ENCODE data around the gene FRMPD4.

Gene FRMPD4

DNA sequence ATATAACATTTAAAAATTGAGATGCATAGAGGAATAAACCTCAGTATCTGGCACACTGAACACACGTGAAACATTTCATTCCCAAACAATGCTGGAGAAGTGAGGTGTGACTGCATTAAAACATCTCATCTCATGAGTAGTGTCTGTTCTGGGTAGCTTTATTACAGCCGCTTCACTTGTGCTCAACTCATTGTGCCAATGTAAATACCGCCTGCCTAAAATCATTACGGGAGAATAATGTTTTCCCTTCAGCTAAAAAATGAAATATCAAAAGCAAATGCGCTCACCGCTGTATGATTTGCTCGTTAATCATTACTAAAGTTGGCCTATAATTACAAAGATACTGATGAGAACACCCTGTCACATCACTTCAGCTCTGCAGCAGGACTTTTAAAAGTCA is 542.8 kb downstream of the FRMPD4 start:
- no peak for DNase-seq

DNA sequence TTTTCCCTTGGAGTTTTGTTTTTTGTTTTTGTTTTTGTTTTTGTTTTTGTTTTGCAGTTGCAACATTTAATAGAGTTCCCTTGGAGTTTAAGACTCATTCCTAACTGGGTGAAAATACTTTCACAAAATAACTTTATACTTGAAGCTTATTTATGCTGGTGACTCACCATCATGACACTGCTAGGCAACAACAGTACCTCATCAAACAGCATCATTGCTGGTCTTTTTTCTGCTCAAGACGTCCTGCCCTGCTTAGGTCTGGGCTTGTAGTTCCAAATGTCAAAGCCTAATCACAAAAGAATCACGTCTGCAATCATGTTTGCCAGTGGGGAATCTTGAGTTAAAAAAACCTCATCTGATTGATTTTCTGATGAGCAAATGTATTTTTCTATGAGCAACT is 547.3 kb downstream of the FRMPD4 start:
- peak; percentile 14 for DNase-seq

DNA sequence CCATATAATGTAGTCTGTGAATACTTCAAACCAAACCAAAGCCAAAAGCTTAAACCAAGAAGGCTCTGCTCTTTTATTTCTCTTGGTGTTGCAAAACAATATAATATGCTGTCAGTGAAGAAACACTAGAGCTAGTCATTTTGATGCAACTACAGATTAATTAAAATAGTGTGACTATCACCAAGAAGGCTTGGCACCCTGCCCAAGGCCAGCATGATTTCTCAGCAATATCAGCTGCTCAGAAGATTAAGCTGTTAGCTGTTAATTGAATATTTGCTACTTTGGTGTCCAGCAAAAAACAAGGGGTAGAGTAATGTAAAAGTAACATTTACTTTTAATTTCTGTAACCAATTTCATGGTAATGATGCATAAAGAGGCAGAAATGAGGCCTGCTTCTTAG is 548.1 kb downstream of the FRMPD4 start:
- no peak for DNase-seq

DNA sequence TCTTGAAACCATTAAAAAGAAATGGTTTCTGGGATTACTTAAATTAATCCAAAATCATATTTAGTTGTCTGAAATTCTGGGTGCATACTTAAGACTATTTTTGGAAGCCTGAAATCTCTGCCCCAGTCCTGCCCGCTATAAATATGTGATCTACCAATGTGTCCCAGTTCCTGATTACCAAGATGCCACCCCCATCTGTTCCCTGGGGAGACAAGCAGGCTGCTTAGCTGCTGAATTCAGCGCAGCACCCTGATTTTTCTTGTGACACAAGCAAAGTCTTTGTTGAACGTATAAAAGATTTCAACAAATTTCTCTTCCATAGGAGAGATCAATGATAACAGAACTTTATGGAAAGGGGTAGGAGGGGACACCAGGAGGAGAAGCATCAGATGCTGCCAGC is 552.4 kb downstream of the FRMPD4 start:
- DNase-seq = no peak

DNA sequence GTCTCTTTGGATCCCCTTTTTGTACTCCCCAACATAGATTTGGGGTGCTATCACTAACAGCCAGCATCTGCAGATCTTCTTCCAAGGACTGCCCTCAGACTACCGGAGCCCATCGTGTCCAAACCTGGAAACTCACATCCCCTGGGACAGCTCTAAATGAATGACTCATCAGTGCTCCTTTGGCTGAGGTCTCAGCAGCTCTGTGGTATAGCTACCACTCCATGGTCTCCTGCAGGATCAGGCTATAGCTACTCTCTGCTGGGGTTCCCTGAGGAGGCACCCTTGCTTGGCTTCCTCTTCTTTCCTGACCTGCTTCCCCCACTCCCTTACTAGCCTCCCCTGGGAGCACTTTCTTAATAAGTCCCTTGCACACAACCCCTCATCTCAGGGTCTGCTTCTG is 555.5 kb downstream of the FRMPD4 start:
- peak; percentile 10 for DNase-seq

DNA sequence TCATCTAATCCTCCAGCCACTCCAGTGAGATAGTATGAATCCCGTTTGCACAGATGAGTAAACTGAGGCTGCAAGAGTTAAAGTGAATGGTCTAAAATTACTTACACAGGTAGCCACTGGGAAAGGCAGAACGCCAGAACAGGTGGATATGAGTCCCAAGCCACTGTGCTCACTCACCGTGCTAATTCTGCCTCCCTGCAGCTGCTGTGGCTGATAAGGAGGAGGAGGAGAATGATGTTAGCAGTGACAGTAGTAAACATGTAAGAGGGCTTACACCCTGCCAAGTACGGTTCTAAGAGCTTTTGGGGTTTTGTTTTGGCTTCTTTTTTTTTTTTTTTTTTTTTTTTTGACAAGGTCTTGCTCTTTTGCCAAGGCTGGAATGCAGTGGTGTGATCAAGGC is 562.5 kb downstream of the FRMPD4 start:
- DNase-seq = no peak

DNA sequence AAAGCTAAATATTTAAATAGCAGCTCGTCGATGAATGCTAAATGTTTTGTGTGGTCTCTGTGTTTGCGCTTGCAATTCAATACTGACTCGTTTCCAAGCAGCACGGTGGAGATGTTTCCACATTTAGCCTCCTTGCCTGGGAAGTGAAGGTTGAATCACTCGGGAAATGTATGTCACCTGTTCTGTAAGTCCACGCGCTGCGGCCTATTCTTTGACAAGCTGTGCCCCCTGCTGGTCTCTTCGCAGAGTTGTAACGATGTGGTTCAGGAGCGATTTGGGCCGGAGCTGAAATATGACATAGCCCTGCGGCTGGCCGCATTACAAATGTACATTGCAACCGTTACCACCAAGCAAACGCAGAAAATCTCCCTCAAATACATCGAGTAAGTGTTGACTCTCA is 563.4 kb downstream of the FRMPD4 start:
- DNase-seq = peak; percentile 60

DNA sequence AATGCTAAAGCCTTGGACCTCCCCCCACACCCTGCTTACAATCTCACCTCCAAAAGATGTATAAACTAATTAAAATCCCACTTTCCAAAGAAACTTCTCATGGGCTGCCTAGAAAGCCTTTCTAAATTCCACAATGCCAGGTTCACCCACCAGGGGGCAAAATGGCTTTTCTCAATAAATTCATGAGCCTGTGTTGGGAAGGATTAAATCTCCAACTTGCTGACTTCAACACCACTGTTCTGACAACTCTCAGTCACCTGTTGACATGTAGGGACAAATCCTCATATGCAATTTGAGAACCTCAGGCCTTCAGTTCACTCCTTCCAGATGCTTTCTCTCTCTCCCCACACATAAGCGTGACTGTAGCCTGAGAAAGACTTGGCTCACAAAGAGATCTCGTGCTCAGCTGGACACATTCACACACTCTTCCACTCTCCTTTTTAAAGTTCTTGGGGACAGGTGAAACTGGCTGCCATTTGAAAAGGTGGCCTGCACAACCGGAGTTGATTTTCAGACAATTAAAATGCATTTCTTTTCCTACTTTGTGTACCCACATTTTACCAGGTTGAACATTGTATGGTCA is 564.3 kb downstream of the FRMPD4 start:
- no peak for DNase-seq

DNA sequence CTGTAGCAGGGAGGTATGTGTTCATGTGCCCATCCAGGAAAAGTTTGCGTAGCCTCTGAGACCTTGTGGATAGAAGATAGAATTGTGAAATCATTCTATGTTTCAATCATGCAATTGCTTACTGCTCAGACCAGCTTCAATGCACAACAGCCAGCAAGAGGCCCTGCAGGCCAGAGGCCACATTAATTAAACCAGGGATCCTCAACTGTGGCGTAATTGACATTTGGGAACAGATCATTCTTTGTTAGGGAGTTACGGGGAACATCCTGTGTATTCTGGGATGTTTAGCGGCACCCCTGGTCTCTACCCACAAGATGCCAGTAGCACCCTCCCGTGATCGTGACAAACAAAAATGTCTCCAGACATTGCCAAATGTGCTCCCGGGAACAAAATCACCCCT is 566.4 kb downstream of the FRMPD4 start:
- no peak for DNase-seq

DNA sequence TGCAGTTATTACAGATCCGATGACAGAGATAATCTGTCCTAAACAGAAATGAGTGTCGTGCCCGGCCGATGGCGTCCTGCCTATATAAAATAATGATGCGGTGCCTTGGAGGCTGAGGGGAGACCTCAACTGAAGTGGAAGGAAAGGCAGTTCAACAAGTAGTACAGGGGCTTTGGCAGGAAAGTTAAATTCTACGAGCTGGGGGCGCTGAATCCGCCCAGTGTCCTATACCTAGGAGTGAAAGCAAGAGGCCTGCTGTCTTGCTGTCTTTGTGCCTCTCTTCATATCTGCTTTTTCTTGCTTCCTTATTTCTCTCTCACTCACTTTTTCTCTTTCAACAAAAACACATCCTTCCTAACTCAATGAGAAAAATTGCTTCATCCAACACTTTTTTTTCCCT is 570.8 kb downstream of the FRMPD4 start:
- no peak for DNase-seq

DNA sequence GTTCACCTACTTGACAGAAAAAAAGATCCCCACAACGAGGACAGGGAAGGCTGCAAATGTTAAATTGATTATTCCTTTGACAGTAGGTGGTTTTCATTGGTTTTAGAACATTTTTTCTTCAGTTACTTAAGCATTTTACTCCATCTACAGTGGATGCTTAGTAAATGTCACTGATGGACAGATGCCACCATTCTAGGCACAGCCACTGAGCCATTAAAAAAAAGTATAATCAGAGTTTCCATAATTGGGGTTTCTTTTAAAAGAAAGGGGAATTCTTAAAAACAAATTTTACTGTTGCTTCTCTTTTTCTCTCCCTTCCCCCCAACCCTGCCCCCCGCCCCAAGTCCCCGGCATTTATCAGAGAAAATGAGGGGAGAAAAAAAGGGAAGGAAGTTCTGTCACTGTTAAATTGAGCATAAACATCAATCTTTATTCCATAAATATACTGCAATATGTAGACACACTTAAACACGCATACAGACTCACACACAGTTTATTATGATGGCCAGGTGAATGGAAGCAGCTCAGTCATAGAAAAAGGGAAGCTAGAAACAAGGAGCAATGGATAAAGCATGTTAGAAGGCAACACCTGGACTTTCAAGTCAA is 573.3 kb downstream of the FRMPD4 start:
- no peak for DNase-seq

DNA sequence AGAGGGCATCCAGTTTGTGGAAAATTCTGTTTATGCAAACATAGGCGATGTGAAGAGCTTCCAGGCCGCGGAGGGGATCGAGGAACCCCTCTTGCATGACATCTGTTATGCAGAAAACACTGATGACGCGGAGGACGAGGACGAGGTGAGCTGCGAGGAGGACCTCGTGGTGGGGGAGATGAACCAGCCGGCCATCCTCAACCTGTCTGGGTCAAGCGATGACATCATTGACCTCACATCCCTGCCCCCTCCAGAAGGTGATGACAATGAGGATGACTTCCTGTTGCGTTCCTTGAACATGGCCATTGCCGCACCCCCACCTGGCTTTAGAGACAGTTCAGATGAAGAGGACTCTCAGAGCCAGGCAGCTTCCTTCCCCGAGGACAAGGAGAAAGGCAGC is 578.3 kb downstream of the FRMPD4 start:
- no peak for DNase-seq

DNA sequence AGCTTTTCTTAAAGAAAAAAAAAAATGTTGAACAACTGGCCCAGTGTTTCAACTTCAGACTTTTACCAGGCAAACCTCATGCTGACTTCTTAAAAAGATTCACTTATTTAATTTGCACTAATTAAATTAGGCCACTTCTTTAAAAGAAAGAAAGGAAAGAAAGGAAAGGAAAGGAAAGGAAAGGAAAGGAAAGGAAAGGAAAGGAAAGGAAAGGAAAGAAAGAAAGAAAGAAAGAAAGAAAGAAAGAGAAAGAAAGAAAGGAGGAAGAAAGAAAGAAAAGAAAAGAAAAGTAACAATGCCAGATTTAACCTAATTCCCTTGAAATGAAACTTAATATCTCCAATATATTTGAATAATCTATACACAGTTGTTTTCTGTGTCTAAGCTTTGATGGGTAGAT is 581.6 kb downstream of the FRMPD4 start:
- no peak for DNase-seq

DNA sequence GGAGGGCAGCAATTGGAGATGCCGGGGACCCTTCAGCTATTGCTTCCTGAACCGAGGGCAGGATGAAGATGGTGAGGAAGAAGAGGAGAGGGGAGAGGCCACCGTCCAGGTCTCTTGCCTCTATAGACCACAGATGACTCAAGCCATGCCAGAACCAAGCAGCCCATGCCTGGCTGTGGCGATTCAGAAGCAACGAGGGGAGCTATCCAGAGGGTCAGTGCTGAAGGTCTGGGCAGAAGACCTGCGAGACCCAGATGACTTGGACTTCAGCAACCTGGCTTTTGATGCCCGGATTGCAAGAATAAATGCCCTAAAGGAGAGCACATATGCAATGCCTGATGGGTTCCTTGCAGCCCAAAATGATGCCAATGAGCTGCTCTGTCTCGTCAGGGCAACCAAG is 582.8 kb downstream of the FRMPD4 start:
- DNase-seq = peak; percentile 6

DNA sequence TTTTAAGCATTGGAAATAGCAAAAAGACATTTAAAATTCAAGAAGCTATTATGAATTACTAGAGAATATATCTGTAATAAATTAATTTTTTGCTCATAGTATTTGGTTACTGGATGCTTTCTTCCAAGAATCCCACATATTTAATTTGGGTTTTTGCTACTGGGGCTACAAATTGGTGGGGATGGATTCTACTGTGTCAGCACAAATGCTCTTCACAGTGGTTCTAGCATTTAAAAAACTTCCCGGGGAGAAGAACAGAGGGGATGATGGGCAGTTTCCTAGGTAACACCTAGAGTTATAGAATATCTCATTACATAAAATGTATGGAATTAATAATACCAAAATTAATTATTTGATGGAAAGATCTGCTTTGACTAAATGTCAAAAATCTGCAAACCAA is 584.0 kb downstream of the FRMPD4 start:
- no peak for DNase-seq

DNA sequence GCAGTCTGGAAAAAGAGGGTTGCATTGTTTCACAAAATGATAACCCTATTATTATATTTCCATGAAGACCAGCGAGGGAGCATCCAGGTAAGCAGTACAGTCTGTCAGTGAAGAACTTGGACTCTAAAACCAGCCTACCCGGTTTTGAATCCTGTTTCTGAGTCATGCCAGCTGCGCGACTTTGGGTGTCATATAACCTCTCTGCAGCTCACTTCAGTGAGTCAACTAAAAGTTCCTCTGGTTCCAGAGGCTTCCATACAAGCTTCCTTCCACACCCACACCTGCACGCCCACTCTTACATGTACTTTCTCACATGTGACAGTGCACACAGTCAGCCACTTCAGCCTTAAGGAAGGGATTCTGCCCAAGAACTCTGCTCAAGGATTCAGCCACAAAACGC is 603.1 kb downstream of the FRMPD4 start:
- no peak for DNase-seq

DNA sequence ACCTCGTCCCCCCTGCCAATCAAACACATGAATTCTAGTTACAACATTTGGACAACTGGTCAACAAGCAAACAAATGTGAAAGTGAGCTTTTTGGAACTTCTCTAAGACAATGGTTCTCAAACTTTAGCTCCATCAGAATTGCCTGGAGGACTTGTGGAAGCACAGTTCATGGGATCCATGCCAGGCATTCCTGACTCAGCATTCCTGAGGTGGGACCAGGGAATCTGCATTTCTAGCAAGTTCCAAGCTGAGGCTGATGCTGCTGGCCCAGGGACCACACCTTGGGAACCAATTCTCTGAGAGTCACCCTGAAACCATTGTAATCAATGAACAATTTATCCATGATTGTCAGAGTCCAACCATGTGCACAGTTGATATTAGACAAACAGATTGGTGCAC is 609.2 kb downstream of the FRMPD4 start:
- no peak for DNase-seq

DNA sequence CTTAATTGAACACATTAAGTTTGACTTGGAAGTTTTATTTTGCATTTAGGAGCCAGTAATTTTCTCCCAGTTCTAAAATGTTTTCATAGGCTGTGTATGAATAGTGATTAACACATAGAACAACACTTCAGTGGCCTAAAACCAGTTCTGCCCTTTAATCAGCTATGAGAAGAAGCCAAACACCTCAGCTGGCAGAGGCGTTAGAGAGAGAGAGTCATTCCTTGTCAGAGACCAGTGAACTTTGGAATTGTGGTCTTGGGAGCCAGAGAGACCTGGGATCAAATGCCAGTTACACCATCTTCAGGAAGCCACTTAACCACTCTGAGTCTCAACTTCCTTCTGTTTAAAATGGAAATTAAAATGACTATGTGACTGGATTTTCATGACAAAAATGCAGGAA is 613.6 kb downstream of the FRMPD4 start:
- no peak for DNase-seq

DNA sequence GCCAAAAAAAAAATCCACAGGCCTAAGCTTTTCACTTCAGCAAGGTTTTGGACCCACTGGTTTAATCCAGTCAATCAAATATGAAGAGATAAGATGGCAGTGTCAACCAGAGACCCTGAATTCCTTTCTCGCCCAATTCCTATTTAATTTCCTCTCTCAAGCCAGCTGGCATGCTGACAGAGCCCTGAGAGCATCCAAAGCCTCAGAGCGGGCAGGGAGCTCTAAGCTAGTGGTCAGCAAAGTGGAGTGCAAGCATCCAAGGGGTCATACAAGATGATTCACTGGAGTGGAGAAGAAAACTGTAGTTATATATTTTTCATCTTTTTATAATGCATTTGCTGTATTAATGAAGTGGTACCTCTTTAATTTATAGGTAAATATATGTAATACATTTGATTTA is 615.1 kb downstream of the FRMPD4 start:
- DNase-seq = no peak

DNA sequence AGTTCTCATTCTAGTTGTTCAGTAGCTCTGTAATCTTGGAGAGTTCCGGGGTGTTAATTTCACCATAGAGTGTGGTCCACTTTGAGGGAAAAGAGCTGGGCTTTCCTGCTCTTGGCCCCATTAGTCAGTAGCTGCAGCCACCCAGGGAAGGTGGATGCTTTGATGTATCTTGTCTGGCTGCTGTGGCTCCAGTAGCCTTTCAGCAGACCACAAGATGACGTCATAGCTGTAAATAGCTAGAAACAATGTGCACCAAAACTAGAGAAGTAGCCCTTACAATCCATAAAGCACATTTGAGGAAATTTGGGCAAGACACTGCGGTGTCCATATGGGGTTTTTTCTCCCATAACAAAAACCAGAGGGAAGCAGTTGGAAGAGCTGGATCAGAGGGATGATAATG is 620.0 kb downstream of the FRMPD4 start:
- DNase-seq = peak; percentile 0

DNA sequence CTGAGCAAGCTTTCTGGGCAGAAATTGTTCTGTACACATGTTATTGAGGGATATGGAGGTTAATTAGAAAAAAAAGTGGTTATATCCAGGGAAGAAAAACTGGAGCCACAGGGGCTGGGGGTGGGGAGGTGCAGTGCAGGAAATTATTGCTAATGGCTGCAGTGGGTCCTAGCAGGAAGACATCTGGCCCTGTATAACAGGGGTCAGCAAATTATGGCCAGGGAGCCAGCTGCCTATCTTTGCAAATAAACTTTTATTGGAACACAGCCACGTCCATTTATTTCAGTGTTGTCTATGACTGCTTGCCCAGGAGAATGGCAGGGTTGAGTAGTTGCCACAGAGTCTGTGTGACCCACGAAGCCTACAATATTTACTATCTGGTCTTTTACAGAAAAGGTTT is 629.6 kb downstream of the FRMPD4 start:
- DNase-seq = no peak

DNA sequence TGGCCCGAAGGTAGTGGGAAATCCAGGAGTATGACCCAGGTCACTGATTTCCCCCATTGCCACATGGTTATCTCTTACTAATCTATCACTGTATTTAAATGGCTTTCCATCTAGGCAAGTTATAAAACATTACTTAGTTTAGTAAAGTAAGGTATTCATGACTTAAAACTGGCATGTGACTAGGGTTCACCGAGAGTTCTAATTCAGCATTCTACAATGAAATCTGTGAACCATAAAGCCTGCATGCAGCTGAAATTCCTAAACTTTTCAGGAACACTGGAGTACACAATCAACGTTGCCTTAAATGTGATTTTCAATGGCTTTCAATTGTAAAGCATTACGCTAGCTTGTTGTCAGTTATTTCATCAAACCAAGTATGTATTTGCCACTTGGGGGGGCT is 630.2 kb downstream of the FRMPD4 start:
- DNase-seq = no peak

DNA sequence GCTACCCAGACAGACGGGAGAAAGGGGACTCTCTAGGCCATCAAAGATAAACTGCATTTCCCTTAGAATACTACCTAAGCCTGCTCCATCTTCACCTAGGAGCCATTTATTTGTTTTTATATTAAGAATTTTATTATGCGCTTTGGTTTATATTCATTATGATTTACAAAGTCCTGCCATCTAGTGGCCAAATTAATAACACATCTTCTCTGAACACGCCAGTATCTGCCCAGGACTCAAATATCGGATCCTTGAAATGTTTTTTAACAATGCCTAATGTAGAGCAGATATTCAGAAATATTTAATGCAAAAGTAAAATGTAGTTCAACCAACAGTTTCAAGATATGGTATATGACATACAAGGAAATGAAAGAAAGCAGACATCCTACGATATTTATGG is 632.2 kb downstream of the FRMPD4 start:
- no peak for DNase-seq

DNA sequence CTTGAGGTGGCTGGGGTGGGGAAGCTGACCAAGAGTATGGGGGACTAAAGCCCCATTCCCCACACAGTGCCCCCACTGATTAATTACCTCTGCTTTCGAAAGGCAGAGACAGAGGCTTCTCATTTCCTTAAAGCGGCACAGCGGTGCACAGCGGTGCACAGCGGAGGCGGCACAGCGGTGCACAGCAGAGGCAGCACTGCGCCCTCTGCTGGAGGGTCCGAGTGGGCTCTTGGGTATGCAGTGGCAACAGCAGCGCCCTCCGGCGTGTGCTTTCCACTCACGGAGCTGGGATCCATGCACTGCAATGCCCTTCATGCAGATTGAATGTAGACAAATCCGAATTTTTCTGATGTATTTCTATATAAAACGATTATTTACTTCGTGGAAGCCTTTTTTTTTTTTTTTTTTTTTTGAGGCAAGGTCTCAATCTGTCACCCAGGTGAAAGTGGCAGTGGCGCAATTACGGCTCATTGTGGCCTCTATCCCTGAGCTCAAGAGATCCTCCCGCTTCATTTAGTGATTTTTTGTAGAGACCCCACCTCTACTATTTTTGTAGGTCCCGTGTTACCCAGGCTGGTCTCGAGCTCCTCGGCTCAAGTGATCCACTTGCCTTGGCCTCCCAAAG is 633.3 kb downstream of the FRMPD4 start:
- peak; percentile 40 for DNase-seq

All from fibroblast of skin of right biceps (primary cell).